HCT116 (cell line): Measurements from ENCODE around the gene CFD. TPM values are rescaled to one million over a fixed set of nuclear protein-coding genes. Genes with fewer than 3 reads are reported as not detected.
"Not testable (repeated sequence)": the region's sequence is repeated elsewhere in the genome, so short reads cannot be mapped to it uniquely, and the experiment has no call there.

Experiments used
- ATAC-seq: fragments of 200-7000 bp; cut with Tn5 transposase; 2 replicates; pipeline ENCODE4 v1.9.1; 2020; ENCODE audit warnings: mild to moderate bottlenecking, moderate library complexity
- BruUV-seq: library from RNA; stranded (reverse); fragments of 400-500 nt; replicated peaks from 2 replicates; lab custom pipeline; 2021; lab: Mats Ljungman, UMichigan
- CTCF ChIA-PET: fragments of 300-600 bp; sonication (Branson Sonifier 250); formaldehyde crosslinking; loops from one replicate; lab custom pipeline; 2021; ENCODE audit warnings: antibody characterized with exemption; lab: Charles Lee
- POLR2A ChIA-PET: fragments of 300-600, 350-600 bp; sonication (Branson Sonifier 250); formaldehyde crosslinking; loops from one replicate; lab custom pipeline; 2021; ENCODE audit warnings: antibody characterized with exemption; lab: Charles Lee
- RAD21 ChIA-PET, 2 experiments: fragments of 300-600 bp; sonication (Branson Sonifier 250); formaldehyde crosslinking; loops; one replicate each; lab custom pipeline; 2023; ENCODE audit warnings: low total read pairs in 2 of 2; ENCODE audit not compliant: uncharacterized antibody in 2 of 2, unreplicated experiment in 2 of 2, low non-redundant PET in 1 of 2; lab: Charles Lee
- DNase-seq: peaks from one replicate; pipeline ENCODE4 v3.0.0-alpha.2; 2010; ENCODE audit warnings: low read depth, low spot score
- H2AFZ ChIP-seq: fragments of 200-600 bp; shearing (Covaris generic), sonication (generic); 2 replicates; pipeline ENCODE4 v1.6.1; 2017; ENCODE audit warnings: low read depth, mixed run types, mixed read lengths, antibody characterized with exemption, low read length; ENCODE audit not compliant: poor library complexity, severe bottlenecking
- H3K27ac ChIP-seq: 2 replicates; pipeline ENCODE4 v1.5.1; 2012; ENCODE audit warnings: low read depth, low read length
- H3K27me3 ChIP-seq: fragments of 200-600 bp; sonication (generic); 2 replicates; pipeline ENCODE4 v1.6.1; 2016; ENCODE audit warnings: mixed run types, low read length, mixed read lengths; ENCODE audit not compliant: insufficient read depth
- H3K36me3 ChIP-seq, 2 experiments: fragments of 200-500 bp in 1 of 2; fragments of 200-600 bp in 1 of 2; sonication (Bioruptor generic) in 1 of 2; sonication (generic) in 1 of 2; 2 replicates each; pipeline versions ENCODE4 v1.5.1 to v1.6.1; 2014 to 2016; ENCODE audit warnings: low read length in 2 of 2, inconsistent platforms in 1 of 2, mixed read lengths in 1 of 2, mixed run types in 1 of 2; ENCODE audit not compliant: insufficient read depth in 2 of 2, control insufficient read depth in 1 of 2
- H3K4me1 ChIP-seq, 2 experiments: fragments of 200-600 bp in 1 of 2; sonication (generic) in 1 of 2; 2 replicates each; pipeline versions ENCODE4 v1.5.1 to v1.6.1; 2012 to 2017; ENCODE audit warnings: low read length in 2 of 2, inconsistent platforms in 1 of 2, mild to moderate bottlenecking in 1 of 2, mixed read lengths in 1 of 2, mixed run types in 1 of 2, moderate library complexity in 1 of 2; ENCODE audit not compliant: insufficient read depth in 2 of 2, control insufficient read depth in 1 of 2
- H3K4me2 ChIP-seq: fragments of 200-600 bp; sonication (generic); 2 replicates; pipeline ENCODE4 v1.6.1; 2017; ENCODE audit warnings: mixed run types, low read length, mixed read lengths
- H3K4me3 ChIP-seq, 2 experiments: fragments of 200-600 bp in 1 of 2; sonication (generic) in 1 of 2; replicated peaks in 1 of 2; 2 replicates each; pipeline ENCODE4 v1.5.1; 2011 to 2016; ENCODE audit warnings: low read length in 2 of 2, control low read depth in 1 of 2, low read depth in 1 of 2, mild to moderate bottlenecking in 1 of 2, mixed read lengths in 1 of 2, mixed run types in 1 of 2
- H3K79me2 ChIP-seq: fragments of 200-600 bp; sonication (generic); 2 replicates; pipeline ENCODE4 v1.6.1; 2017; ENCODE audit warnings: mild to moderate bottlenecking, mixed run types, low read length, moderate library complexity, mixed read lengths; ENCODE audit not compliant: insufficient read depth
- H3K9ac ChIP-seq: fragments of 200-600 bp; sonication (generic); 2 replicates; pipeline ENCODE4 v1.6.1; 2016; ENCODE audit warnings: low read length, mixed read lengths
- H3K9me2 ChIP-seq: fragments of 200-600 bp; sonication (generic), shearing (Covaris generic); 2 replicates; pipeline ENCODE4 v1.6.1; 2017; ENCODE audit warnings: mixed run types, mild to moderate bottlenecking, moderate library complexity; ENCODE audit not compliant: insufficient read depth
- H3K9me3 ChIP-seq, 2 experiments: fragments of 200-500 bp in 1 of 2; fragments of 200-600 bp in 1 of 2; sonication (Bioruptor generic) in 1 of 2; sonication (generic) in 1 of 2; 2 replicates each; pipeline ENCODE4 v1.6.1; 2014 to 2017; ENCODE audit warnings: low read length in 2 of 2, mixed read lengths in 2 of 2, inconsistent platforms in 1 of 2, low read depth in 1 of 2, mild to moderate bottlenecking in 1 of 2, mixed run types in 1 of 2, moderate library complexity in 1 of 2; ENCODE audit not compliant: control insufficient read depth in 1 of 2, insufficient read depth in 1 of 2
- H4K20me1 ChIP-seq: fragments of 200-600 bp; sonication (generic), shearing (Covaris generic); 2 replicates; pipeline ENCODE4 v1.6.1; 2017; ENCODE audit warnings: mixed run types, mild to moderate bottlenecking, moderate library complexity; ENCODE audit not compliant: insufficient read depth
- ATF3 ChIP-seq: IDR thresholded peaks from 2 replicates; pipeline ENCODE4 v1.6.1; 2012
- CBX3 ChIP-seq: IDR thresholded peaks from 2 replicates; pipeline ENCODE4 v1.6.1; 2012; ENCODE audit warnings: low read depth
- CEBPB ChIP-seq: IDR thresholded peaks from 2 replicates; pipeline ENCODE4 v1.6.1; 2012; ENCODE audit warnings: low read depth
- CTCF ChIP-seq, 3 experiments: fragments of 200-600 bp in 1 of 3; sonication (generic) in 1 of 3; IDR thresholded peaks in 2 of 3; conservative IDR thresholded peaks in 1 of 3; 2 replicates each; pipeline ENCODE4 v1.5.1; 2012 to 2017; ENCODE audit warnings: low read depth in 2 of 3, low read length in 2 of 3, antibody characterized with exemption in 1 of 3, borderline replicate concordance in 1 of 3, control low read depth in 1 of 3, mild to moderate bottlenecking in 1 of 3, mixed read lengths in 1 of 3, mixed run types in 1 of 3, moderate library complexity in 1 of 3; ENCODE audit not compliant: insufficient read depth in 1 of 3
- EGR1 ChIP-seq: IDR thresholded peaks from 2 replicates; pipeline ENCODE4 v1.6.1; 2012; ENCODE audit warnings: low read depth
- EZH2phosphoT487 ChIP-seq: fragments of 200-600 bp; IDR thresholded peaks from 2 replicates; pipeline ENCODE4 v1.6.1; 2018; ENCODE audit warnings: antibody characterized with exemption, borderline replicate concordance
- TCF7L2 ChIP-seq: IDR thresholded peaks from 2 replicates; pipeline ENCODE4 v1.7.0; 2011; ENCODE audit warnings: borderline replicate concordance, inconsistent platforms; ENCODE audit not compliant: insufficient read depth, insufficient read length; ENCODE audit errors: extremely low read depth
- YY1 ChIP-seq: IDR thresholded peaks from 2 replicates; pipeline ENCODE4 v1.6.1; 2011; ENCODE audit warnings: low read length, low read depth, moderate library complexity, mild to moderate bottlenecking; ENCODE audit not compliant: insufficient replicate concordance; ENCODE audit errors: extremely low read depth
- intact Hi-C: fragments of 100-400 bp; cut with micrococcal nuclease; formaldehyde crosslinking; loops from 2 replicates; pipeline ENCODE4 v1.10.0; 2022
- total RNA-seq: library from RNA; stranded (reverse); gene quantifications from one replicate; pipeline ENCODE4 v1.2.1, GENCODE V29; 2021; ENCODE audit not compliant: unreplicated experiment

The CFD gene
- total RNA-seq, 1 experiment from 2014 or later = 80.2 TPM

- ChIA-PET POLR2A (no interaction called here), CTCF (no interaction called here), RAD21 (no interaction called here)
- intact Hi-C loops = no loop called here
- Histone ChIP-seq H3K9me2 (no peaks in the 10 kb centered on the region), H3K9ac (no peak overlapping the region), H3K4me3 (no peak overlapping the region), H3K4me2 (no peak overlapping the region), H4K20me1 (no peaks in the 10 kb centered on the region), H3K79me2 (no peaks in the 10 kb centered on the region), H3K27ac (no peak overlapping the region), H3K36me3 (0 out of 4 replicates have a peak, but pooled peaks cover 0 to 6% of the 10 kb centered on the region in 2 experiments), H3K4me1 (peaks cover 9 to 17% of the 10 kb centered on the region in 2 experiments), H3K27me3 (no peaks in the 10 kb centered on the region), H3K9me3 (no peaks in the 10 kb centered on the region), H2AFZ (no peak overlapping the region)
- TF ChIP-seq TCF7L2 (no peak), YY1 (no peak), CTCF (IDR thresholded peaks at IDR 0.05 in 2 of 3, conservative IDR thresholded peaks at IDR 0.05 in 1 of 3; ENCODE audit: borderline replicate concordance in 1 of 3, insufficient read depth in 1 of 3, low read depth in 2 of 3, low read length in 2 of 3) (no peak), CBX3 (no peak), EZH2phosphoT487 (no peak), CEBPB (no peak), EGR1 (no peak), ATF3 (no peak)
- DNase-seq (no peak), ATAC-seq (no peak)
- no TSS peak for BruUV-seq
Observed at GRCh38 chr19:876780-877314, 17.4 kb downstream of the CFD start.

- RAD21 ChIA-PET, H3K4me1 ChIP-seq, H3K4me2 ChIP-seq, H3K9ac ChIP-seq, H3K79me2 ChIP-seq, H2AFZ ChIP-seq, H3K27me3 ChIP-seq, ATAC-seq, H3K4me3 ChIP-seq, CTCF ChIA-PET, H3K27ac ChIP-seq, H4K20me1 ChIP-seq, DNase-seq, intact Hi-C loops, BruUV-seq, H3K9me2 ChIP-seq, H3K9me3 ChIP-seq: not testable (repeated sequence)
- peaks cover 0 to 13% of the 10 kb centered on the region in 2 experiments; a peak in 1 of 4 replicates for H3K36me3 ChIP-seq
- POLR2A ChIA-PET = interaction anchor here (0.7 to 1.6 kb wide), 4 partner anchors 15 to 143 kb away, joined by 3 to 5 read pairs (median 4); partner anchors contain the start of genes RNU6-2 and RNU6-9
Observed at GRCh38 chr19:877992-878660, 18.7 kb downstream of the CFD start.
